BJ (cell line): Measurements from ENCODE around the gene ANKRD55. TPM values are rescaled to one million over a fixed set of nuclear protein-coding genes. Genes with fewer than 3 reads are reported as not detected.
"Not testable (repeated sequence)": the region's sequence is repeated elsewhere in the genome, so short reads cannot be mapped to it uniquely, and the experiment has no call there.

Experiments used
- CTCF ChIA-PET: fragments of 350-600 bp; formaldehyde crosslinking; extraction: SDS; loops from one replicate; lab custom pipeline; 2021; ENCODE audit warnings: antibody characterized with exemption, inconsistent platforms; lab: Yijun Ruan, JAX
- POLR2A ChIA-PET: fragments of 300-600 bp; sonication (Branson Sonifier 250); formaldehyde crosslinking; extraction: SDS; loops from one replicate; lab custom pipeline; 2021; ENCODE audit warnings: antibody characterized with exemption; lab: Charles Lee
- DNase-seq: peaks from one replicate; pipeline ENCODE4 v3.0.0-alpha.2; 2011; ENCODE audit warnings: low read depth
- H3K27me3 ChIP-seq: 2 replicates; pipeline ENCODE4 v1.6.0; 2011; ENCODE audit warnings: low read length; ENCODE audit not compliant: control insufficient read depth, insufficient read depth
- H3K36me3 ChIP-seq: 2 replicates; pipeline ENCODE4 v1.5.1; 2011; ENCODE audit warnings: low read length; ENCODE audit not compliant: control insufficient read depth, insufficient read depth
- H3K4me3 ChIP-seq: 2 replicates; pipeline ENCODE4 v1.5.1; 2011; ENCODE audit warnings: low read depth, mild to moderate bottlenecking, control low read depth, low read length
- polyA plus RNA-seq: library from polyadenylated mRNA; depleted of rRNA; stranded (reverse); fragments of >200 nt; gene quantifications from 2 replicates; pipeline ENCODE4 v1.2.3, GENCODE V29; 2011
- TF ChIP-seq, protein P1 (sequence below): IDR thresholded peaks from 2 replicates; pipeline ENCODE4 v1.5.1; 2011; ENCODE audit warnings: low read depth, mild to moderate bottlenecking, control low read depth, inconsistent platforms, low read length, moderate library complexity; ENCODE audit not compliant: insufficient read depth

ANKRD55 gene
- polyA plus RNA-seq, 1 experiment = not detected

DNA sequence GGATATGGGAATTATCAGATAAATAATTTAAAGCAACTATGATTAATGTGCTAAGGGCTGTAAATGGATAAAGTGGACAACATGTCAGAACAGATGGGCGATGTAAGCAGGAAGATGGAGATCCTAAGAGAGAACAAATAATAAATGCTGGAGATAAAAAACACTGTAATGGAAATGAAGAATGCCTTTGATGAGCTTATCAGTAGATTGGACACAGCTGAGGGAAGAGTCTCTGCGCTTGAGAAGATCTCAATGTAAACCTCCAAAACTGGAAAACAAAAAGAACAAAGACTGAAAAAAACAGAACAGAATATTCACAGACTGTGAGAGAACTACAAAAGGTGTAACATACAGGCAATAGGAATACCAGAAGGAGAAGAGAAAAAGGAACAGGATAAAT is 102.5 kb downstream of the ANKRD55 start:
- POLR2A ChIA-PET = no interaction called here

DNA sequence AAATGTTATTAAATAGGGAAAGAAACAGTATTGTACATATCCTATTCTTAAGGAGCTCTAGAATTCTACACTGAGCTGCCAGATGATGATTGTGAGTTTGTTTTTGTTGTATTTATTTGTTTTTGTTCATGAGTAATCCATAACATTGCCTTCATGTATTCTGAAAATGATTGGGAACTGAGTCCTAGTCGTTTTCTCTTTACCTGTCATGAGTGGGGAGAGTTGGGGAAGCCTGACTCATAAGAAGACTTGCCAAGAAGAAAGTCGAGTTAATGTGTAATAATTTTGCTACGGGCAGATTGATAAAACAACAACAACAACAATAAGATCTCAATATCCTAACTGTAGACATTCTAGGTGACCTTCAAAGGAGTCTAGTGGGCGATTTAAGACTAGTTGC is 103.8 kb downstream of the ANKRD55 start:
- TF ChIP-seq, protein P1, sequence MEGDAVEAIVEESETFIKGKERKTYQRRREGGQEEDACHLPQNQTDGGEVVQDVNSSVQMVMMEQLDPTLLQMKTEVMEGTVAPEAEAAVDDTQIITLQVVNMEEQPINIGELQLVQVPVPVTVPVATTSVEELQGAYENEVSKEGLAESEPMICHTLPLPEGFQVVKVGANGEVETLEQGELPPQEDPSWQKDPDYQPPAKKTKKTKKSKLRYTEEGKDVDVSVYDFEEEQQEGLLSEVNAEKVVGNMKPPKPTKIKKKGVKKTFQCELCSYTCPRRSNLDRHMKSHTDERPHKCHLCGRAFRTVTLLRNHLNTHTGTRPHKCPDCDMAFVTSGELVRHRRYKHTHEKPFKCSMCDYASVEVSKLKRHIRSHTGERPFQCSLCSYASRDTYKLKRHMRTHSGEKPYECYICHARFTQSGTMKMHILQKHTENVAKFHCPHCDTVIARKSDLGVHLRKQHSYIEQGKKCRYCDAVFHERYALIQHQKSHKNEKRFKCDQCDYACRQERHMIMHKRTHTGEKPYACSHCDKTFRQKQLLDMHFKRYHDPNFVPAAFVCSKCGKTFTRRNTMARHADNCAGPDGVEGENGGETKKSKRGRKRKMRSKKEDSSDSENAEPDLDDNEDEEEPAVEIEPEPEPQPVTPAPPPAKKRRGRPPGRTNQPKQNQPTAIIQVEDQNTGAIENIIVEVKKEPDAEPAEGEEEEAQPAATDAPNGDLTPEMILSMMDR = no peak
- CTCF ChIA-PET = no interaction called here
- POLR2A ChIA-PET = no interaction called here
- no peaks in the 10 kb centered on the region for H3K36me3 ChIP-seq
- H3K4me3 ChIP-seq = no peak overlapping the region
- no peaks in the 10 kb centered on the region for H3K27me3 ChIP-seq
- DNase-seq = no peak

More for the DNA sequence above, 102.5 kb downstream of the ANKRD55 start:
- DNase-seq = no peak
- no peak overlapping the region for H3K4me3 ChIP-seq
- CTCF ChIA-PET = no interaction called here
- TF ChIP-seq, protein P1 = no peak
- H3K27me3 ChIP-seq = no peaks in the 10 kb centered on the region
- H3K36me3 ChIP-seq = no peaks in the 10 kb centered on the region

- Histone ChIP-seq H3K4me3 (no peak overlapping the region), H3K27me3 (no peaks in the 10 kb centered on the region), H3K36me3 (no peaks in the 10 kb centered on the region)
- ChIA-PET CTCF (interaction anchor here (1.4 kb wide), 1 partner anchor 11 kb away, joined by 3 read pairs; no protein-coding TSS in a partner anchor), POLR2A (no interaction called here)
- TF ChIP-seq, protein P1 = no peak
- no peak for DNase-seq
Measured at GRCh38 chr5:56128113-56128512, 105.0 kb downstream of the ANKRD55 start.

DNA sequence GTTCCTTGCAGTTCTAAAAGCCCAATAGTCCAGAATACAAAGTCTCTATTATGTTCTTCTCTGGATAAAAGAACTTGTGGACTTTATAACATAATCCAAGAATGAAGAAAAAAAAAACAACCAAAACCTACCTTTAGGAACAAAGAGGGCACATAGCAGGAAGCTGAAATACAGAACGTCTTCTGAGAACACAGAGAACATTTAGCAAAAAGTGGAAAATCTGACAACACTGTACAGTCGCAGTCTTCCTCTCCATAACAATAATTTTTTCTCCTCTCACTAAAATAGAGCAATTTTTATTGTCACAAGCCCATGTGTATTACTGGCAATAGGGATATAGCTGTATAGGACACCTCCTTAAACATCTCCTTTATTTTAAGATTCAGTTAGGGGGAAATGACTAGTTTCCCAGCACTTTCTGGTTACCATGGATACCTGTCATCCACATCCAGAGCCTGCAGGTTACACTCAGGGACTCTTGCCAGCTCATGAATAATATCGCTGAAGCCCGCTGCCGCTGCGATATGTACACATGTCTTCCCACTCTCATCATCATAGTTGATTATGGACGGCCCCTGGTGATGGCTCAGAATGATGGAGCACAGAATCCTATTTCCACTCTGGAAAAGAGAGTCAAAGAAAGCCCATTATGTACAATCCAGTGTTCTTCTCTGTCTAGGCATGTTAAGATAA is 106.5 kb downstream of the ANKRD55 start:
- Histone ChIP-seq H3K4me3 (no peak overlapping the region), H3K36me3 (no peaks in the 10 kb centered on the region), H3K27me3 (no peaks in the 10 kb centered on the region)
- POLR2A ChIA-PET = no interaction called here
- TF ChIP-seq, protein P1 = no peak
- CTCF ChIA-PET = no interaction called here
- no peak for DNase-seq

DNA sequence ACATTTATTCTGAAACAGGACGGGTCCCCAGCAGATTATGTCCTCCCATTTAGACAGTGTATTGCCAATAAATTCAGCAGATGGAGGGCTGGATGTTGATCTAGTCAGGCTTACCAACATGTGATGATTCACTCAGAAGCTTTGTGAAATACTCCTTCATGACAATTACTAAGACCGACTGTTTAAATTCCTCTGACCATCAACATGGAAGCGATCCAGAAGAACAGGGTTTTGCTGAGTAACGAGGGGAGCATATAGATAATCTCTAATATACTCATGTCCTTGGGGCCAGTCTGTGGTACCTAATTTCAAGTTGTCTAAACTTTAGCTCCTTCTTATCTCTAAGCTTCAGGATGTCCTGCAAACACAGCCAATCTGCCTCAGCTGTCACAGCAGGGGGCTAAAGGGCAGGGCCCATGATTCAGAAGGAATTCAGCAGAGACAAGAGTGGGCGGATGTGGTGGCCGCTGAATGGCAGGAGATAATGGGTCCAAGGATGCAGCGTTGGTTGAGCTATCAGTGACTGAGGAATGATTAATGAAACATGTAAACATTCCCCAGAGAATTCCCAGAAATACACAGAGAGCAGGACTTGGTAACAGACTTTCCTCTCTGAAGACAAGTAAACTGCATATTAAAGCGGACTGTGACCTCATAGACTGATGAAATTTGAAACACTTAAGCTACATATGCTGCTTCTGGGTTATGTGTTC is 109.4 kb downstream of the ANKRD55 start:
- H3K4me3 ChIP-seq = no peak overlapping the region
- no peaks in the 10 kb centered on the region for H3K36me3 ChIP-seq
- no peaks in the 10 kb centered on the region for H3K27me3 ChIP-seq
- CTCF ChIA-PET = interaction anchor here (0.6 to 2.0 kb wide), 6 partner anchors 9 to 137 kb away, joined by 3 to 7 read pairs (median 3); partner anchors contain the start of gene IL6ST
- peak; percentile 97 for DNase-seq
- POLR2A ChIA-PET = interaction anchor here (0.5 kb wide), 1 partner anchor 66 kb away, joined by 24 read pairs; no protein-coding TSS in a partner anchor
- TF ChIP-seq, protein P1 = no peak

- H3K36me3 ChIP-seq, H3K4me3 ChIP-seq, CTCF ChIA-PET, H3K27me3 ChIP-seq, POLR2A ChIA-PET, DNase-seq: not testable (repeated sequence)
Measured at GRCh38 chr5:56122360-56122985, 110.7 kb downstream of the ANKRD55 start.
